Measurements from ENCODE around the gene TRUB1. TPM values are rescaled to one million over a fixed set of nuclear protein-coding genes. Genes with fewer than 3 reads are reported as not detected.

The TRUB1 gene
- total RNA-seq, 4 donors from 2014 or later: 8.6 to 11.6 (median 10.0) TPM

- WGBS: 90% methylated on average over 5 of the region's 5 CpGs
- TF ChIP-seq POLR2A (IDR thresholded peaks at IDR 0.05; ENCODE audit: low read depth): no peak
- TF ChIP-seq POLR2AphosphoS5 (IDR thresholded peaks at IDR 0.05): no peak
- no peak for TF ChIP-seq CTCF (IDR thresholded peaks at IDR 0.05)
- no peak for TF ChIP-seq EP300 (IDR thresholded peaks at IDR 0.05)
- DNase-seq (ENCODE audit: extremely low spot score): no peak
- no peaks in the 10 kb centered on the region for H3K36me3 ChIP-seq
- no peaks in the 10 kb centered on the region for H3K4me1 ChIP-seq
- H3K27ac ChIP-seq (replicated peaks in 1 of 4): no peak overlapping the region
- intact Hi-C loops (cut with DNase I): no loop called here
- no peaks in the 10 kb centered on the region for H3K27me3 ChIP-seq
- H3K4me3 ChIP-seq: no peak overlapping the region
- H3K9me3 ChIP-seq: no peaks in the 10 kb centered on the region
These were observed 29.1 kb upstream of the TRUB1 start for GRCh38 chr10:114908896-114909295.

- Histone ChIP-seq H3K27me3 (no peaks in the 10 kb centered on the region), H3K9me3 (no peaks in the 10 kb centered on the region), H3K4me1 (no peaks in the 10 kb centered on the region), H3K36me3 (no peaks in the 10 kb centered on the region), H3K27ac (replicated peaks in 1 of 4) (no peak overlapping the region), H3K4me3 (no peak overlapping the region)
- no peak for DNase-seq (ENCODE audit: extremely low spot score)
- intact Hi-C loops (cut with DNase I): no loop called here
- no peak for TF ChIP-seq CTCF (IDR thresholded peaks at IDR 0.05)
- TF ChIP-seq POLR2A (IDR thresholded peaks at IDR 0.05; ENCODE audit: low read depth): no peak
- no peak for TF ChIP-seq EP300 (IDR thresholded peaks at IDR 0.05)
- no peak for TF ChIP-seq POLR2AphosphoS5 (IDR thresholded peaks at IDR 0.05)
- WGBS: 85% methylated on average over 4 of the region's 4 CpGs
These were observed 26.8 kb upstream of the TRUB1 start for GRCh38 chr10:114911052-114911711.

GRCh38 chr10:114911801-114912469, 26.1 kb upstream of the TRUB1 start:
- DNase-seq (ENCODE audit: extremely low spot score): peak; percentile 75
- WGBS: 70% methylated on average over 5 of the region's 5 CpGs
- no peak overlapping the region for H3K4me3 ChIP-seq
- H3K36me3 ChIP-seq: no peaks in the 10 kb centered on the region
- H3K27me3 ChIP-seq: no peaks in the 10 kb centered on the region
- TF ChIP-seq POLR2A (IDR thresholded peaks at IDR 0.05; ENCODE audit: low read depth) (no peak), EP300 (IDR thresholded peaks at IDR 0.05) (no peak), POLR2AphosphoS5 (IDR thresholded peaks at IDR 0.05) (no peak), CTCF (IDR thresholded peaks at IDR 0.05) (no peak)
- no peaks in the 10 kb centered on the region for H3K9me3 ChIP-seq
- no peaks in the 10 kb centered on the region for H3K4me1 ChIP-seq
- intact Hi-C loops (cut with DNase I): no loop called here
- no peak overlapping the region for H3K27ac ChIP-seq (replicated peaks in 1 of 4)

- H3K36me3 ChIP-seq: no peaks in the 10 kb centered on the region
- H3K27ac ChIP-seq (replicated peaks in 1 of 4): no peak overlapping the region
- no peaks in the 10 kb centered on the region for H3K9me3 ChIP-seq
- no peaks in the 10 kb centered on the region for H3K4me1 ChIP-seq
- intact Hi-C loops (cut with DNase I): no loop called here
- no peak for TF ChIP-seq EP300 (IDR thresholded peaks at IDR 0.05)
- no peak for TF ChIP-seq CTCF (IDR thresholded peaks at IDR 0.05)
- no peak for TF ChIP-seq POLR2AphosphoS5 (IDR thresholded peaks at IDR 0.05)
- TF ChIP-seq POLR2A (IDR thresholded peaks at IDR 0.05; ENCODE audit: low read depth): no peak
- peak; percentile 64 for DNase-seq (ENCODE audit: extremely low spot score)
- 91% methylated on average over 2 of the region's 2 CpGs for WGBS
- H3K4me3 ChIP-seq: no peak overlapping the region
- H3K27me3 ChIP-seq: no peaks in the 10 kb centered on the region
These were observed 25.5 kb upstream of the TRUB1 start for GRCh38 chr10:114912470-114912859.

All from esophagus muscularis mucosa (tissue), 4 donors.